HG03457 (cell line): ENCODE data around the gene LACTBL1.

ENCODE experiments used
- ATAC-seq: cut with Tn5 transposase; IDR thresholded peaks from one replicate; pipeline ENCODE4 v1.9.1; 2021; ENCODE audit warnings: moderate number of reproducible peaks; ENCODE audit not compliant: unreplicated experiment

LACTBL1 gene

GRCh38 chr1:22976461-22977243 is 4.0 kb upstream of the LACTBL1 start:
- ATAC-seq = no peak

- ATAC-seq = no peak
Measured at GRCh38 chr1:22976127-22976460, 3.4 kb upstream of the LACTBL1 start.

DNA sequence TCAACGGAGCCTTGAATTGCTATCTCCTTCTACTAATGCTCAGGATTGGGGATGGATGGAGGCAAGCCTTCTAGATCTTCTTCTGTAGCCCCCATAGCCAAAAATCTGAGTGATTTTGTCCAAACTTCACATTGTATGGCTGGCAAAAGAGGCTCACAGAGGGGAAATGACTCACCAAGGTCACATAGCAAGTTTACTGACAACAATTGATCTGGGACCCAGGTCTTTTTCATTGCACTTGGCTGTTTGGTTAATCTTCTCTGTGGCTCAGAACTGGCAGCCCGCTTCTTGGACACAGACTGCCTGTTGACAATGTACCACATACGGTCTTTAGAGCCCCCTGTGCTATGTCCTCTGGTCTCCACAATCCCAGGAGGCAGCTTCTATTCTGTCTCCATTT is 3.0 kb upstream of the LACTBL1 start:
- ATAC-seq = no peak

DNA sequence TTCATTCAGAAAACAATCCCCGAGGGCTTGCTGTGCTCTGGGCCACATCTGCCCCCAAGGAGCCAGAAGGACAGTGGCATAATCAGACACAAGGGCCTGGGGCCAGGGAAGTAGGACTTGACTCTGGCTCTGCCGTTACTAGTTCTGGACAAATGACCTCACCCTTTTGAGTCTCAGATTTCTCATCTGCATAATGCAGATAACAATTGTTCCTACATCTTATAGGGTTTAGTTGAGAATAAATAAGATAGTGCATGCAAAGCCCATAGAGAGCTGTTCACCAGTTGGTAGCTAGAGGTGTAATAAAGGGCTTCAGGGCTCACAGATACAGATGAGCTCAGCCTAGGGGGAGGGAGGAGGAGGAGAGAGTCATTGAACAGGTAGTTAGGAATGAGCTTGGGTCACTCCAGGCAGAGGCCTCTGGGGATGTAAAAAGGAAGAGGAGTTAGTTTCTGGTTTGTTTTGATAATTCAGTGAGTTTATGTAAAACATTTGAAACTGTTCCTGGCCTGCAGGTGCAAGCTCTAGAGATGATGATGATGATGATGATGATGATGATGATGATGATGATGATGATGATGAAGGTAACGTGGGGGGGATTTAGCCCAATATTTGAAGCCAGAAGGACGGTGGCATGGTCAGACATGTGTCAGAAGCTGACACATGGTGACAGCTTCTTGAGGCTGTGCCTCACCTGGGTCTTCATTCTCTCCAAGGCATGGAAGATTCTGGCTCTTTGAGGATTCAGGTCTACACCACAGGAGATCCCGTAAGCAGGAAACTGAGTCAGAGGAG is 858 bp downstream of the LACTBL1 start:
- no peak for ATAC-seq

DNA sequence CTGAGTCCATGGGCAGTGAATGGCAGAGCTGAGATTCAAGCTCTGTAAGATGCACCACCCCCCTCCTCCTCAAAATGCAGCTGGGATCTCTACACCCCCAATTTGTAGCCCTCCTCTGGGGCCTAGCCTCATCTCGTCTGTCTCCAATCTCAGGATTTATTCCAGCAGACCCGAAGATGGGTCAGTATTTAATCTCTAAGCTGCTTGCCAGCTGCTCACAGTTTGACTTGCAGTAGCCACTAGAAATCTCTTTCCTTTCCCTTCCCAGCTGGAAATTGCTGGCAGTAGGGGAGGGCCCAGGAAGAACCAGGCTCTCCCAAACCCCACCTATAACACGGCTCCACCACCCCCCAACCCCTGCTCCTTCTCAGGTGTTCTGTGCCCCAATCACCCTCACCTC is 1.5 kb downstream of the LACTBL1 start:
- ATAC-seq = no peak

- ATAC-seq = no peak
Measured at GRCh38 chr1:22970096-22970495, 2.6 kb downstream of the LACTBL1 start.

DNA sequence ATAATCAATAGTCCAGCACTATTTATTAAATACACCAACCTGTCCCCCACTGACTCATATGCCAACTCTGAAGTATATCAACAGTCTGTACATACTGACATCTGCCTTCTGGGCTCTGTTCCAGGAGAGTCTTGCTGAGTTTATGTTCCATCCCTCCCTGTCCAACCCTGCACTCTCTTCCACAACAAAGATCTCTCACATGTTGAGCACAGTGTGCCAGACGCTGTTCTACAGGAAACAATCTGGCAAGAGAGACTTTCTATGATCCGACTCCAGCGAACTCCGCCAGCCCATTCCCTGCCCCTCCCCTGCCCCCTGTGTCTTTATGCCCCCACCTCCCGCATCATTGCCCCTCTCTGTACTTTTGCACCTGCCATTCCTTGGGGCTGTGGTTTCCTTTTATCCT is 3.4 kb downstream of the LACTBL1 start:
- no peak for ATAC-seq

DNA sequence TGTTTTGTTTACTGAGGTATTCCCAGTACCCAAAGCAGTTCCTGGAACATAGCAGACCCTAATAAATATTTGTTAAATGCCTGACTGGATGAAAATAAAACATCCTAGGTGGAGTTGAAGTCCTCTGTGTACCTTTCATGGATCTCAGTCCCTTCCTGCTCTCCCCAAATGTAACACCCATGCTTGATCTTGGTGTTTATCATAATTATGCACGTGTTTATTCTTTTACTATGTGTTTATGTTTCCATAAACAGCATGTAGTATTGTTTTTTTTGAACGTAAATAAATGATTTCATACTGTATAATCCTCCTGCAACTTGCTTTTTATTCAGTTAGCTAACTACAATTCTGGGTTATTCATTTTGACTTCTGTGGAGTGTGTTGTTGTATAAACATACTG is 4.8 kb downstream of the LACTBL1 start:
- no peak for ATAC-seq

- ATAC-seq = no peak
Measured at GRCh38 chr1:22966309-22966708, 6.4 kb downstream of the LACTBL1 start.

- no peak for ATAC-seq
Measured at GRCh38 chr1:22963044-22963677, 9.5 kb downstream of the LACTBL1 start.

- ATAC-seq = no peak
Measured at GRCh38 chr1:22962558-22962957, 10.1 kb downstream of the LACTBL1 start.

- ATAC-seq = no peak
Measured at GRCh38 chr1:22959545-22960360, 12.9 kb downstream of the LACTBL1 start.

- no peak for ATAC-seq
Measured at GRCh38 chr1:22958556-22958955, 14.1 kb downstream of the LACTBL1 start.

DNA sequence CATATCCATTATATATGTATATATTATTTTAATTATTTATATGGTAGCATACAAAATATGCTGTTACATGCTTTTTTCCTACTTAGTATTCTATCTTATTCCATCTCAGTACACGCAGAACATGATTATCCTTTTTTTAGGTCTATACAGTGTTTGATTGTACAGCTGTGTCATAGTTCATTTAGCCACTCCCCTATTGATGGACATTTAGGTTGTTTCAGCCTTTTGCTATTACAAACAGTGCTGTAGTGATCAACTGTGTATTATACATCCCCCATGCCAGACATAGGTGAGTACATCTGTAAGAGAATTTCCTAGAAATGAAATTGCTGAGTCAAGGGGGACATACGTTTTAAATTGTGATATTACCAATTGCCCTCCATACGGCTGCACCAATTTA is 15.6 kb downstream of the LACTBL1 start:
- no peak for ATAC-seq

GRCh38 chr1:22955146-22955545 is 17.5 kb downstream of the LACTBL1 start:
- ATAC-seq = no peak

DNA sequence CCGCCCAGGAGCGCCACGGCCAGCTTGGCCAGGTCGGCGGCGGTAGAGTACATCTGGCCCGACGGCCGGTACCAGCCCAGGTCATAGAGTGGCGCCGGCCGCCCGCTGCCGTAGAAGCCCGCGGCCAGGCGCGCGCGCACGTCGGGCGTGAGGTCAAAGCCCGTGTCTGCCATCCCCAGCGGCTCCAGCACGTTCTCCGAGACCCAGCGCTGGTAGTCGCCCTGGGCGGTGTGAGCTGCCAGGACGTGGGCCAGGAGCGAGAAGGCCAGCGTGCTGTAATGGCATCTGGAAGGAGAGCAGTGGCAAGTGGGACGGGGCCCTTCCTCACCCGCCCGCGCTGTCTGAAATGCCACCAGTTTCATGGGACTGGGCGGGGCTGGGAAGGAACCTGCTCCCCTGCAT is 18.9 kb downstream of the LACTBL1 start:
- no peak for ATAC-seq

DNA sequence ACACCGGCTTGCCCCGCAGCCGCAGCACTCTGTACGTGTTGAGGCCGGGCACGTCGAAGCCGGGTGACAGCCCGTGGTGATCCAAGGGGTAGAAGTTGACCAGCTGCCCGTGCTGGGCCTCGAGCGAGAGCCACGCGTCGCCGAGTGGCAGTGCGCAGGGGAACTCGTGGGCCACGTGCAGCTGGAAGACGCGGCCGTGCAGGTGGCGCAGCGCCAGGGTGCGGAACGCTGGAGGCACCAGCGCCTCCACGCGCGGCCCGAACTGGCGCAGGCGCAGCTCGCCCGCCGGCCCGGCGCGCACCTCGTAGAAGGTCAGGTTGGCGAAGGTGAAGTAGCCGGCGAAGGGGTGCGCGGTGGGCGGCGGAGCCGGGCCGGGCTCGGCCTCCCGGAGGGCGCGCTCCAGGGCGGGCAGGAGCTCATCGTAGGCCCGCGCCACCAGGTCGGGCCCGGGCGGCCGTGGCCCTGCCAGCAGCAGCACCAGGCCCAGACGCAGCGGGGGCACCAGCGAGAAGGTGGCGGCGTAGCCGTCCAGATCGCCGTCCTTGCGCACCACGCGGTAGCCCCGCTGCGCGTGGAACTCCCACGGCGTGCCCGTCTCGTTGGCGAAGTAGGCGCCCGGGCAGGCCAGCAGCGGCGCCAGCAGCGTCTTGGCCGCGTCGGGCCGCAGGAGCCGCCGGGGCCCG is 19.5 kb downstream of the LACTBL1 start:
- ATAC-seq = no peak

- no peak for ATAC-seq
Measured at GRCh38 chr1:22952694-22953056, 20.0 kb downstream of the LACTBL1 start.

GRCh38 chr1:22951796-22952195 is 20.9 kb downstream of the LACTBL1 start:
- no peak for ATAC-seq

DNA sequence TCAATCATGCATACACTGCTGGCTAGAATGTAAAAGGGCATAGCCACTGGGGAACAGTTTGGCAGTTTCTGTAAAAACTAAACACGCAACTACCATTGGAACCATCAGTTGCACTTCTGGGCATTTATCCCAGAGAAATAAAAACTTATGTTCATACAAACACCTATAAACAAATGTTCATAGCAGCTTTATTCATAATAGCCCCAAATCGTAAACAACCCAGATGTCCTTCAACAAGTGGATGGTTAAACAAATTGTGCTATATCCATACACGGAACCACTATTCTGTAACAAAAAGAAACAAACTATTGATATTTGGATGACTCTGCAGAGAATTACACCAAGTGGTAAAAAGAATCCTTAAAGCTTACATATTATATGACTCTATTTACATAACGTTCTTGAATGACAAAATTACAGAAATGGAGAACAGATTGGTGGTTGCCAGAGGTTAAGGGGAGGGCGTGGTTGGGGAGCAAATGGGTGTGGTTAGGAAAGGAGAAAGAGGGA is 22.8 kb downstream of the LACTBL1 start:
- ATAC-seq = no peak
